SU-DHL-6 (cell line): Measurements from ENCODE around the gene COP1.

Source experiments
- EZH2phosphoT487 ChIP-seq: fragments of 200-600 bp; sonication (generic), shearing (Covaris generic); conservative IDR thresholded peaks from 2 replicates; pipeline ENCODE4 v1.6.1; 2018; ENCODE audit warnings: mild to moderate bottlenecking, antibody characterized with exemption, low read length, moderate library complexity, mixed read lengths
- TF ChIP-seq, protein P1 (sequence below): fragments of 200-600 bp; sonication (generic); IDR thresholded peaks from one replicate; pipeline ENCODE4 v1.5.1; 2017; ENCODE audit warnings: antibody characterized with exemption, mild to moderate bottlenecking, low read length, moderate library complexity; ENCODE audit not compliant: insufficient read depth, poor library complexity, severe bottlenecking

DNA sequence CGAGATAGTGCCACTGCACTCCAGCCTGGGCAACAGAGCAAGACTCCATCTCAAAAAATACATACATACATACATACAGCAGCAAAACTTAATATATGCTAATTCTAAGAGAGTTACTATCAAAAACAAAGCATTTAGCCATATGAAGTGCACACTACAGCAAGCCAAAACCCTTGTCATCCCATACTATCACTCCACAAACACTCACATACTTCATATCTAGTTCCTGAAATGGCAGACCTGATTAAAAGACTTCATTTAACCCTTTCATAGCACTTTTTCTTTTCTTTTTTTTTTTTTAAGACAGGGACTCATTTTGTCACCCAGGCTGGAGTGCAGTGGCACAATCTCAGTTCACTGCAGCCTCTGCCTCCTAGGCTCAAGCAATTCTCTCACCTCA lies 65.6 kb downstream of the COP1 start:
- TF ChIP-seq, protein P1, sequence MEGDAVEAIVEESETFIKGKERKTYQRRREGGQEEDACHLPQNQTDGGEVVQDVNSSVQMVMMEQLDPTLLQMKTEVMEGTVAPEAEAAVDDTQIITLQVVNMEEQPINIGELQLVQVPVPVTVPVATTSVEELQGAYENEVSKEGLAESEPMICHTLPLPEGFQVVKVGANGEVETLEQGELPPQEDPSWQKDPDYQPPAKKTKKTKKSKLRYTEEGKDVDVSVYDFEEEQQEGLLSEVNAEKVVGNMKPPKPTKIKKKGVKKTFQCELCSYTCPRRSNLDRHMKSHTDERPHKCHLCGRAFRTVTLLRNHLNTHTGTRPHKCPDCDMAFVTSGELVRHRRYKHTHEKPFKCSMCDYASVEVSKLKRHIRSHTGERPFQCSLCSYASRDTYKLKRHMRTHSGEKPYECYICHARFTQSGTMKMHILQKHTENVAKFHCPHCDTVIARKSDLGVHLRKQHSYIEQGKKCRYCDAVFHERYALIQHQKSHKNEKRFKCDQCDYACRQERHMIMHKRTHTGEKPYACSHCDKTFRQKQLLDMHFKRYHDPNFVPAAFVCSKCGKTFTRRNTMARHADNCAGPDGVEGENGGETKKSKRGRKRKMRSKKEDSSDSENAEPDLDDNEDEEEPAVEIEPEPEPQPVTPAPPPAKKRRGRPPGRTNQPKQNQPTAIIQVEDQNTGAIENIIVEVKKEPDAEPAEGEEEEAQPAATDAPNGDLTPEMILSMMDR: no peak
- no peak for TF ChIP-seq EZH2phosphoT487
